Gastrocnemius medialis (tissue), 4 donors: ENCODE results near the gene FOS. TPM values are rescaled to one million over a fixed set of nuclear protein-coding genes. Genes with fewer than 3 reads are reported as not detected.

ENCODE experiments used
- ATAC-seq, 2 donors: fragments of 150-250 bp; one replicate each; pipeline ENCODE4 v1.9.1; 2016
- DNase-seq, 2 donors: peaks; one replicate each; pipeline ENCODE4 v3.0.0-alpha.2; 2019
- H3K27ac ChIP-seq, 4 donors: fragments of 200-600 bp; sonication (generic); 1 replicate in 1 of 4; 2 replicates in 3 of 4; pipeline ENCODE4 v1.5.1; 2016 to 2018; ENCODE audit warnings: mild to moderate bottlenecking in 2 of 4, moderate library complexity in 1 of 4
- H3K27me3 ChIP-seq, 3 donors: fragments of 200-600 bp; sonication (generic) in 2 of 3; 1 replicate in 1 of 3; 2 replicates in 2 of 3; pipeline versions ENCODE4 v1.5.1 to v1.6.0; 2016 to 2019; ENCODE audit warnings: mild to moderate bottlenecking in 1 of 3, moderate library complexity in 1 of 3
- H3K36me3 ChIP-seq, 2 donors: fragments of 200-600 bp; sonication (generic) in 1 of 2; one replicate each; pipeline ENCODE4 v1.5.1; 2017 to 2018
- H3K4me1 ChIP-seq, 2 donors: fragments of 200-600 bp; sonication (generic) in 1 of 2; one replicate each; pipeline ENCODE4 v1.5.1; 2016 to 2017; ENCODE audit warnings: mild to moderate bottlenecking in 2 of 2
- H3K4me3 ChIP-seq, 4 donors: fragments of 200-600 bp; sonication (generic) in 3 of 4; 1 replicate in 1 of 4; 2 replicates in 3 of 4; pipeline ENCODE4 v1.5.1; 2016 to 2019; ENCODE audit warnings: mild to moderate bottlenecking in 2 of 4
- H3K9me3 ChIP-seq, 3 donors: fragments of 200-600 bp; sonication (generic) in 2 of 3; 1 replicate in 1 of 3; 2 replicates in 2 of 3; pipeline ENCODE4 v1.5.1; 2016 to 2019
- CTCF ChIP-seq, 5 experiments: fragments of 450-650 bp in 3 of 5; fragments of 200-600 bp in 2 of 5; sonication (generic) in 2 of 5; IDR thresholded peaks in 4 of 5; conservative IDR thresholded peaks in 1 of 5; 1 replicate in 4 of 5; 2 replicates in 1 of 5; pipeline ENCODE4 v1.5.1; 2016 to 2019; ENCODE audit warnings: antibody characterized with exemption in 5 of 5, mild to moderate bottlenecking in 3 of 5, moderate library complexity in 3 of 5
- POLR2A ChIP-seq, 2 donors: fragments of 450-650 bp; IDR thresholded peaks; one replicate each; pipeline ENCODE4 v1.6.1; 2017; ENCODE audit warnings: antibody characterized with exemption in 2 of 2, mild to moderate bottlenecking in 2 of 2, moderate library complexity in 2 of 2
- in situ Hi-C, 4 donors: fragments of 200-750 bp; cut with MboI; loops; one replicate each; pipeline versions ENCODE4 v1.15.0 to v1.8.0; 2017; ENCODE audit warnings: low sequenced_read_pairs in 4 of 4
- intact Hi-C: fragments of 100-400 bp; cut with DNase I; formaldehyde crosslinking; loops from one replicate; pipeline ENCODE4 v1.15.1; 2023; ENCODE audit warnings: low total_unique reads
- total RNA-seq, 4 donors: library from RNA; depleted of rRNA; stranded (reverse); fragments of >200 nt; gene quantifications; one replicate each; pipeline versions ENCODE4 v1.1.0 to v1.2.3, GENCODE V29; 2016

FOS gene
- total RNA-seq, 4 donors from 2014 or later = 16.3 to 110 (median 53.5) TPM

- intact Hi-C loops = no loop called here
- Histone ChIP-seq H3K27me3 (no peaks in the 10 kb centered on the region), H3K9me3 (no peaks in the 10 kb centered on the region), H3K27ac (no peak overlapping the region), H3K4me1 (peaks cover 10 to 11% of the 10 kb centered on the region in 2 donors), H3K4me3 (no peak overlapping the region), H3K36me3 (no peaks in the 10 kb centered on the region)
- in situ Hi-C loops = no loop called here
- ATAC-seq = no peak
- no peak for TF ChIP-seq CTCF (IDR thresholded peaks at IDR 0.05 in 4 of 5, conservative IDR thresholded peaks at IDR 0.05 in 1 of 5)
- no peak for TF ChIP-seq POLR2A (IDR thresholded peaks at IDR 0.05)
- no peak for DNase-seq
Measured at GRCh38 chr14:75319021-75319420, 40.4 kb downstream of the FOS start.

GRCh38 chr14:75320196-75320595 is 41.6 kb downstream of the FOS start:
- no peaks in the 10 kb centered on the region for H3K27me3 ChIP-seq
- no peaks in the 10 kb centered on the region for H3K36me3 ChIP-seq
- H3K27ac ChIP-seq = no peak overlapping the region
- ATAC-seq (no peak), DNase-seq (no peak)
- H3K4me1 ChIP-seq = peaks cover under 1 to 6% of the 10 kb centered on the region in 2 donors
- in situ Hi-C loops (no loop called here), intact Hi-C loops (no loop called here)
- no peak overlapping the region for H3K4me3 ChIP-seq
- no peak for TF ChIP-seq CTCF (IDR thresholded peaks at IDR 0.05 in 4 of 5, conservative IDR thresholded peaks at IDR 0.05 in 1 of 5)
- no peak for TF ChIP-seq POLR2A (IDR thresholded peaks at IDR 0.05)
- no peaks in the 10 kb centered on the region for H3K9me3 ChIP-seq

DNA sequence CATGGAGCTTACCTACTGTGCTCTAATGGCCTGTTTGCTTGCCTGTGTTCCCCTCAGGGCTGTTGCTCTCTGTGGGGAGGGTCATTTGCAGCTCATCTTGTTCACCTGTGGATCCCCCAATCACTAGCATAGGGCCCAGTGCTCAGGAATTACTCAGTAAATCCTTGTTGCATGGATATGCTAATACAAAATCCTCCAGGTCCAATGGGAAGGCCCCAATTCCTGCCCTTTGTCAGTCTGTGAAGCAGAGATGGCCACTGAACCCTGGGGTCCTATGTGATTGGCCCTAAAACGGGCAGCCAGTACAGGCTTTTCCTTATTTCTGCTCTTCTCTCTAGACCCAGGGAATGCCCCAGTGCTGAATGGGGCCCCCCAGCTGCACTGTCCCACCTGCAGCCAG is 44.1 kb downstream of the FOS start:
- Histone ChIP-seq H3K27ac (no peak overlapping the region), H3K4me1 (no peaks in the 10 kb centered on the region), H3K9me3 (no peaks in the 10 kb centered on the region), H3K36me3 (no peaks in the 10 kb centered on the region), H3K4me3 (no peak overlapping the region), H3K27me3 (no peaks in the 10 kb centered on the region)
- no peak for DNase-seq
- in situ Hi-C loops (no loop called here), intact Hi-C loops (no loop called here)
- ATAC-seq = no peak
- TF ChIP-seq CTCF (IDR thresholded peaks at IDR 0.05 in 4 of 5, conservative IDR thresholded peaks at IDR 0.05 in 1 of 5) (no peak), POLR2A (IDR thresholded peaks at IDR 0.05) (no peak)

- TF ChIP-seq POLR2A (IDR thresholded peaks at IDR 0.05) (no peak), CTCF (IDR thresholded peaks at IDR 0.05 in 4 of 5, conservative IDR thresholded peaks at IDR 0.05 in 1 of 5) (no peak)
- Histone ChIP-seq H3K4me1 (no peaks in the 10 kb centered on the region), H3K27ac (no peak overlapping the region), H3K4me3 (no peak overlapping the region), H3K27me3 (no peaks in the 10 kb centered on the region), H3K9me3 (no peaks in the 10 kb centered on the region), H3K36me3 (no peaks in the 10 kb centered on the region)
- DNase-seq = no peak
- no peak for ATAC-seq
- intact Hi-C loops (no loop called here), in situ Hi-C loops (no loop called here)
Measured at GRCh38 chr14:75323571-75323970, 44.9 kb downstream of the FOS start.

GRCh38 chr14:75328558-75329155 is 50.0 kb downstream of the FOS start:
- Histone ChIP-seq H3K36me3 (no peaks in the 10 kb centered on the region), H3K4me1 (no peaks in the 10 kb centered on the region), H3K27ac (peak overlapping the region in 1 of 4 donors; percentile 33), H3K4me3 (no peak overlapping the region), H3K27me3 (no peaks in the 10 kb centered on the region), H3K9me3 (no peaks in the 10 kb centered on the region)
- TF ChIP-seq CTCF (IDR thresholded peaks at IDR 0.05 in 4 of 5, conservative IDR thresholded peaks at IDR 0.05 in 1 of 5) (no peak), POLR2A (IDR thresholded peaks at IDR 0.05) (no peak)
- no peak for DNase-seq
- in situ Hi-C loops (no loop called here), intact Hi-C loops (no loop called here)
- no peak for ATAC-seq
